GM21526 (cell line): ENCODE measurements around the gene WIPF2.

ENCODE experiments used
- ATAC-seq: cut with Tn5 transposase; IDR thresholded peaks from one replicate; pipeline ENCODE4 v1.9.1; 2021; ENCODE audit warnings: moderate library complexity; ENCODE audit not compliant: unreplicated experiment, low FRiP score

The WIPF2 gene, protein sequence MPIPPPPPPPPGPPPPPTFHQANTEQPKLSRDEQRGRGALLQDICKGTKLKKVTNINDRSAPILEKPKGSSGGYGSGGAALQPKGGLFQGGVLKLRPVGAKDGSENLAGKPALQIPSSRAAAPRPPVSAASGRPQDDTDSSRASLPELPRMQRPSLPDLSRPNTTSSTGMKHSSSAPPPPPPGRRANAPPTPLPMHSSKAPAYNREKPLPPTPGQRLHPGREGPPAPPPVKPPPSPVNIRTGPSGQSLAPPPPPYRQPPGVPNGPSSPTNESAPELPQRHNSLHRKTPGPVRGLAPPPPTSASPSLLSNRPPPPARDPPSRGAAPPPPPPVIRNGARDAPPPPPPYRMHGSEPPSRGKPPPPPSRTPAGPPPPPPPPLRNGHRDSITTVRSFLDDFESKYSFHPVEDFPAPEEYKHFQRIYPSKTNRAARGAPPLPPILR

DNA sequence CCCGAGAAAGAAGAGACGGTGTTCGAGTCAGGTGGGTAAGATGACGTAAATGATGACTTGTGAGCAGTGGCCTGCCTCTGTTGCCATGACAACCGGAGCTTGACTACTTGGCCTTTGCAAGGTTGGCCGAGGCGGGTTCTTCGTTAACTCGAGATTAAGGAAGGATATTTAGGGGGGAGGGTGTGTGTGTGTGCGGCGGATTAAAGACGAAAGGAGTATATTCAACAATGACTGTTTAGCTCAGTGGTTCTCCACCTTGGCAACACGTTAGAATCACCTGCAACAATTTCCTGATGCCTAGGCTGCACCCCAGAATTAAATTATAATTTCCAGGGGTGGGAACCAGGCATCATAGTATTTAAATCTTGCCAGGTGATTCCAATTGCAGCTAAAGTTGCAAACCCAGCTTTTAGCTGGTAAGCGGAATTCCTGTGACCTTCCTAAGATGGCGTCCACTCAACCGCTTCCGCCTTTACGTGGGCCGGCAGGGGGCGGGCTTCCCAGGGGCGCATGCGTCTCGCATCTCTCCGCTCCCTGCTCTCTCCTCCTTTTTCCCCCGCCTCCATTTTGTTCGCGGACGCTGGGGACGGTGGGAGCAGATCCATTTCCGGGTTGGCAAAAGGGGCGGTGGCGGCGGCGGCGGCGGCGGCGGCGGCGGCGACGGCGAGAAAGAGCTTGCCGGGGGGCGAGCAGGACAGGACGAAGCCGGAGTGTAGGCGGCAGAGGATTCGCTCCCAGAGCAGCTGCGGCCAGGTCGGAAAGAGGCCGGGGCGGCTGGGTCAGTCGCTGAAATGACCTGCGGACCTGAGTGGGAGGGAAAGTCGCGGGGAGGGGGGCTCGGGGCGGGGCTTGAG is at the start of gene WIPF2:
WIPF2 (plus strand) TSS at position 565 of the 854 bp plus-strand sequence. CDS start 37,156 bp downstream, outside the sequence.
- ATAC-seq, result peak; percentile 77

DNA sequence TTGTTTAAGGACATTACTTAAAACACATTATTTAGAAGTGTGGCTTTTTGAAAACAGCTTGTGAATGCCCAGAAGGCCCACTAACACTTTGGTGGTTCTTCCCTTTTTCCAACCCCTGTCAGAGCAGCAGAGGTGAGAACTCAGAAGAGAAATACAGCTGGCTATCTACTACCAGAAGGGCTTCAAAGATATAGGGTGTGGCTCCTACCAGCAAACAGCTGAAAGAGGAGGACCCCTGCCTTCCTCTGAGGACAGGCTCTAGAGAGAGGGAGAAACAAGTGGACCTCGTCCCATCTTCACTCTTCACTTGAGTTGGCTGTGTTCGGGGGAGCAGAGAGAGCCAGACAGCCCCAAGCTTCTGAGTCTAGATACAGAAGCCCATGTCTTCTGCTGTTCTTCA is 48.8 kb upstream of the WIPF2 start:
- ATAC-seq, result no peak

DNA sequence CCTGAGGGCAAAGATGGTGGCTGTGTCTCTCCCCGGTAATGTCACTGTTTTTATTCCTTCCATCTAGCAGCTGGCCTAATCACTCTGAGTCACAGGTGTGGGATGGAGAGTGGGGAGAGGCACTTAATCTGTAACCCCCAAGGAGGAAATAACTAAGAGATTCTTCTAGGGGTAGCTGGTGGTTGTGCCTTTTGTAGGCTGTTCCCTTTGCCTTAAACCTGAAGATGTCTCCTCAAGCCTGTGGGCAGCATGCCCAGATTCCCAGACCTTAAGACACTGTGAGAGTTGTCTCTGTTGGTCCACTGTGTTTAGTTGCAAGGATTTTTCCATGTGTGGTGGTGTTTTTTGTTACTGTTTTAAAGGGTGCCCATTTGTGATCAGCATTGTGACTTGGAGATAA is 47.4 kb upstream of the WIPF2 start:
- no peak for ATAC-seq

DNA sequence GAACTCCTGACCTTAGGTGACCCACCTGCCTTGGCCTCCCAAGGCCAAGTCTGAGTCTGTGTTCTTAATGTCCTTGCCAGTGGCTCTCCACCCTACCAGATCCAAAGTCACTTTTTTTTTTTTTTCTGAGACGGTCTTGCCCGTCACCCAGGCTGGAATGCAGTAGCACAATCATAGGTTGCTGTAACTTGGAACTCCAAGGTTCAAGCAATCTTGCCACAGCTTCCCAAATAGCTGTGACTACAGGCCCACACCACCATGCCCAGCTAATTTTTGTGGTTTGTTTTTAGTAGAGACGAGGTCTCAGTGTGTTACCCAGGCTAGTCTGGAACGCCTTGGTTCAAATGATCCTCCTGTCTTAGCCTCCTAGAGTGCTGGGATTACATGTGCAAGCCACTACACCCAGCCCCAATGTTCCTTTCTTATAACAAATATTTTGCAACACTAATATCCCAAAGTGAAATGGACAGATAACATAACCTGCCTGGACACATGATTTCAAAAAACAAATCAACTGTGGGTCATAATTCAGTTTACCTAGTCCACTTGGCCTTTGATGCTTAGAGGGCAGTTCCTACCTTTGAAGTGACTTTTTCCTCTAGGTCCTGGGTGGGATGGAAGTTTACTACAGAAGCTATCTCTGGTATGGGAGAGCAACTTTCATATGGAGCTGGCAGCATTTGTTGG is 45.9 kb upstream of the WIPF2 start:
- ATAC-seq, result no peak

DNA sequence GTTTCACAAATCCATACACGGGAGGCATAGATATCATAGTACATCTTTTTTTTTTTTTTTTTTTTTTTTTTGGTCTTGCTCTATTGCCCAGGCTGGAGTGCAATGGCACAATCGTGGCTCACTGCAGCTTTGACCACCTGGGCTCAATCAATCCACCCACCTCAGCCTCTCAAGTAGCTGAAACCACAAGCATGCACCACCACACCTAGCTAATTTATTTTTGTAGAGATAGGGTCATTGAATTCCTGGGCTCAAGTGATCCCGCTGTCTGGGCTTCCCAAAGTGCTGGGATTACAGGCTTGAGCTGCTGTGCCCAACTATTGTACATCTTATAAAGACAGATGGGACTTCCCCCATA is 45.3 kb upstream of the WIPF2 start:
- ATAC-seq, result no peak

DNA sequence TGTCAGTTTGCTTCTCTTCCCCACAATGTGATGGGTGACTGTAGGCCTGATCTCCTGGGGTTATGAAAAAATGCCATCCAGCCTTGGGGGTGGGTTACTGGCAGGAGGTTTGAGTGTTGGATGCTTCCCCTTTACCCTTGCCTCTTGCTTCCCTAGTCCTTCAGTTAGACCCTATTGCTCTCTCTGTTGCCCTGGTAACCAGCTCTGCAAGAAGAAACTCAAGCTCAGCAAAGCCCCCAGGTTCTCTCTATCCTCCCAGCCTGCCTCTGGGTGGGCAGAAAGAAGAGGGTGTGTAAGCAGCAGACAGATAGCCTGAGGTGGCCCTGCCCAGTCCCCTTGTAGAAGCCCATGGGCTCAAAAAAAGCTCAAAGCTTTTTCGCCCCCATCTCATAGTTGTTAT is 44.6 kb upstream of the WIPF2 start:
- ATAC-seq, result no peak

DNA sequence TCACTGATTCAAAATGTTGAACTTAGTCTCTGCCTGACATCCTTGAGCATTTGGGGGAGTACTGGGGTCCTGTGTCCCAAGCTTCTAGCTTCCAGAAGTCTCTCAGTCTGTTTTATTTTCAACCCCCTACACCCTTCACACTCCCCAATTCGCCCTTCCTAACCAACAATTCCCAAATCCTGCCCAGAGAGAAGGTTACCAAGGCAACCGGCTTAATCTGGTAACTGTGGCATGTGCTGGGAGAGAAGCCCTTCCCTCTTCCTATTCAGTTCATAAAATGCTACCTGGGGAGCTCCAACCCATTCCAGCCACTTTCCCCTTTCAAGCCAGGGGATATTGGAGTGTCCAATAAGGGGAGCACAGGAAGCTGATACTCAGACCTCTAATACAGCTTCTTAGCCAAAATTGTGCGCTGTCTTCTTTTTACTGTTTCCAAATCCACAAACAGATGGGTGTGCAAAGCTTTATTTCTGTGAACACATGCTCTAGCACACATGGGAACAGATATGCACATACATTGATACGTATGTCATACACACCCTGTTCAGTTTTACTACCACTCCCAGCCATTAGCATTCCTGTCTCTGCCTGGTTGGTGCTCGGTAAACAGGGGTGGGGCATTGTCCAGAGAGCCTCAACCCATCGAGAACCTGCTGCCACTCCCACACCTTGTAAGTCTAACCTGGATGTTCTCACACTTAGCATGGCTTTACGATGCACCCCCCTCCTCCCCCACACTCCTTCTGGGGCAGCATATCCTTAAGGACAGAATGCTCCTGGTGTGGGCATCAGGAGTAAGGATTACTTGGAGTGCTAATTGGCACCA is 43.0 kb upstream of the WIPF2 start:
- ATAC-seq, result no peak

DNA sequence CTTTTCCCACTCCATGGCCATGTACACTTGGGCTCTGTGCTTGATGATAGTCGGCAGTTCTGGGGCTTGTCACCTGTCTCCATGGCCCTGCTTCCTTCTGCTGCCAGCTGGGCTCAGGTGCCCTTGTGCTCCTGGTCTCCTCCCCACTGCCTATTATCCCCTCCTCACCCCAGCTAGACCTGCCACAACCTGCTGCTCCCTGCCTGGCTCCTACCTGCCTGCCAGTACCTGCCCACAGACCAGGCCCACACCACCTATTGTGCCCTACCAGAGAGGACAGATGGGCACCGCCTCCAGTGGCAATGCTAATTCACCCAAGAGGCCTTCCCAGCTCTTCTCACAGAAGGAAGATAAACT is 42.4 kb upstream of the WIPF2 start:
- no peak for ATAC-seq

DNA sequence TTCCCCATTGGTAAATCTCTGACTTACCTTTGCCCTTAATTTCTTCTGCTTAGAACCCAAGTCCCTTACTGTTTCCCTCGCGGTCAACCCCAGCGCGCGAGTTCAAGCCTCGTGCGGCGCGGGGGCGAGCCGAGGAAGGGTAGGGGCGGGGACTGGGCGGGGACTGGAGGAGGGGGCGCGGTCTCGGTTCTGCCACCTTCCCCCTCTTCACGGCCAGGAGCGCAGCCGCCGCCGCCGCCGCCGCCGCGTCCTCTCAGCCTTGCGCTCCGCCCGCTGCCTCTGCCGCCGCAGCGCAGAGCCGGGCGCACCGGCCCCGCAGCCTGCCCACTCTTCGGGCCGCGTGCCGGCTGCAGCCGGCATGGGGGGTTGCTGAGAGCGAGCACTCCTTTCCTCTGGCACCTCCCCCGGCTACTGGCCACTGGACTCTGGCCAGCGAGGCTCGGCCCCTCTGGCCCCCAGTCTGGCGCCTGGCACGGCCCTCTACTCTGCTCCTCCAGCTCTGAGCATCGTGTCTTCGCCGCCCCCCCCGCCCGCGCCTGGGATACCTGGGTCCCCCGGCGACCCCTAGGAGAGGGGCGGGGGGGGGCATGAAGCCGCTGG is 41.7 kb upstream of the WIPF2 start, which contains the start of gene RAPGEFL1:
RAPGEFL1 (plus strand) TSS at position 196 of the 600 bp plus-strand sequence; CDS start at position 588, 392 bp downstream.
- no peak for ATAC-seq

DNA sequence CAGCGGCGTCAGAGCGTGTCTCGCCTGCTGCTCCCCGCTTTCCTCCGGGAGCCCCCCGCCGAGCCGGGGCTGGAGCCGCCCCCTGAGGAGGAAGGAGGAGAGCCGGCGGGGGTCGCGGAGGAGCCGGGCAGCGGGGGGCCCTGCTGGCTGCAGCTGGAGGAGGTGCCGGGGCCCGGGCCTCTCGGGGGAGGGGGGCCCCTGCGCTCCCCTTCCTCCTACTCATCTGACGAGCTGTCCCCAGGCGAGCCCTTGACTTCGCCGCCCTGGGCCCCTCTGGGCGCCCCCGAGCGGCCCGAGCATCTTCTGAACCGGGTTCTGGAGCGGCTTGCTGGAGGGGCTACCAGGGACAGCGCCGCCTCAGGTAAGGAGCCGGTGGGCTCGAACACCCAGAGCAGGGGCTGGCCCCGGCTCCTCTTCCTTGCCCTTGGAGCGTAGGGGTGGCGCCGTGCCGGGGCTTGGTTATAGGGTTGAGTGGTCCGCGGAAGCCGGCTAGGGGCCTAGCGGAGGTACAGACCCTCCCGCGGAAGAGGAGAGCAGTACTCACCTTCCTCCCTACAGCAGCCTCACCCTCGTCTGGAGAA is 41.0 kb upstream of the WIPF2 start:
- ATAC-seq, result no peak

DNA sequence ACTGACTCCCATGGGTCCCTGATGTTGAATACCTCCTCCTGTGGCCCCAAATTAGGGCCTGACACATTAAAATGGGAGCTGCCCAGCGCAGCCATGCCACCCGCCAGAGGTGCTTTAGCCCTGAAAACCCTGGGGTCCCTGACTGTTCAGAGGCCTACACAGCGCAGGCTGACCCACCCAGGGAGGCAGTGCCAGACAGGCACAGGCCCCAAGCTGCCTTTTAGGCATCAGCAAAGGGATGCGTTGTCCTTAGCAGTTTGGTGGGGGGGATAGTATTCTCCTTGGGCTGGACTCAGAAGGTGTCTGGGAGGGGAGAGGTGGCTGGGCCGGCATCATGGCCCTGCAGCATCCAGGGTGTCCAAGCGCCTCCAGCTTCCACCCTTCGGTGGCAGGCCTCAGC is 40.4 kb upstream of the WIPF2 start:
- no peak for ATAC-seq

DNA sequence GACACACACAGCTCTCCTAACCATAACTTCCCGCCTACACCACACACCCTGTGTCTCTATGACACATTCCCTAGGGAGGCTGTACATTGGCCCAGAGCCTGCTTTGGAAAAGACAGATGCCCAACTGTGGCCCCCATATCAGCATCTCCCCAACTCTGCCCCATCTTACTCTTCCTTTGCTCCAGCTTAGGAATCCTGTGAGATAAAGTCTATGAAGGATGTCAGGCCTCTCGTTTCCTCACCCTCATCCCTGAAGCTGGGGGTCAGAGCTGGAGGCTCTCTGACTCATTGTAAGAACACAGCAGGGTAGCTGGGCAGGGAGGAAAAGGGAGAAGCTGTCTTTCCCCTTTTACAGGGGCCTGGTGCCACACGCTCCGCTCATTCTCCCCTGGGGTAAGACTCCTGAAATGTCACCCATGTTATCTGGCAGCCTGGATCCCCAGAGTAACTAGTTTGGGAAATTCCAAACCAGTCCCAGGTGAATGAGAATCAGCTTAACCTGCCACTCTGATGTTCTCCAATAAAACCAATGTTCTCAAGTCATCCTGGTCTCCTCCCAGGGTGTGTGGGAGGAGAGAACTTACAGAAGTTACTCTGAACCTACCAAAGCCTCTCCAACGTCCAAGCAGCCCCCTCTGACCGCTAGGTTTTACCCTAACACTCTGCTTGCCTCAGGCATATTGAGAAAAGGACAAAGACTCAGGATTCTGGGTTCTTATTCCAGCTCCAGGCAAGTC is 39.0 kb upstream of the WIPF2 start:
- ATAC-seq, result no peak

DNA sequence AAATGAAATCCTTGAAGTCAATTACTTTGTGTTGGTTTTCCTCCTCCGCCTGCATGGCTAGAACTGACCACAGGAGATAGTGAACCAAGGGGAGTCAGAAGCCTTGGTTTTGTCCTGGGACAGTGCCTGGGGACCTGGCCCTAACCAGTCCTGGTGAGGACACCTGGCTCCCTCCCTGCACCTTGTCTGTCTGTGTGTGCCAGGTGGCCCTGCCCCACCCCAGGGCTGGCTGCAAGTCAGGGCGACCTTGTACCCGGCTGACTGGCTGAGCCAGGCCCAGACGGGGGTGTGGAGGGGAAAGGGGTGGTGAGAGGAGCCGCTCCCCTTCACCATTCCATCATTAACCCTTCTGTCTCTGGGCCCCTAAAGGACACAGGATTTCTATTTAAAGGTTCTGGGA is 38.4 kb upstream of the WIPF2 start:
- no peak for ATAC-seq

DNA sequence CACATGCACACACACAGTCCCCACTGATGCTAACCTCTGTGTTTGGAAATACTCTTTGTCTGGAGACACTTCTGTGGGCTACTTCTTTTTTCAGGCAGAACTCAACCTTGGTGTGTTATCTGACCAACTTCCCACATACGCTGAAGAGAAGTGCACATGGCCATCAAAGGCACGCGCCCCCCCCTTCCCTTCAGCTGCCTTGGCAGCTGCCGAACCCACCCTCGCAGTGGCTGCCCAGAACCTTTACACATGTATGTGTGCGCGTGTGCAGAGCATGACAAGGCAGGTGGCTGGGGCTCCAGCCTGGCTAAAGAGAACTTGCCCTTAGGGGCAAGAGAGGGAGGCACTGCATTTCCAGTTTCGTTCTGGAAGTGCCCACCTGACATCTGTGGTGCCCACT is 37.9 kb upstream of the WIPF2 start:
- no peak for ATAC-seq

DNA sequence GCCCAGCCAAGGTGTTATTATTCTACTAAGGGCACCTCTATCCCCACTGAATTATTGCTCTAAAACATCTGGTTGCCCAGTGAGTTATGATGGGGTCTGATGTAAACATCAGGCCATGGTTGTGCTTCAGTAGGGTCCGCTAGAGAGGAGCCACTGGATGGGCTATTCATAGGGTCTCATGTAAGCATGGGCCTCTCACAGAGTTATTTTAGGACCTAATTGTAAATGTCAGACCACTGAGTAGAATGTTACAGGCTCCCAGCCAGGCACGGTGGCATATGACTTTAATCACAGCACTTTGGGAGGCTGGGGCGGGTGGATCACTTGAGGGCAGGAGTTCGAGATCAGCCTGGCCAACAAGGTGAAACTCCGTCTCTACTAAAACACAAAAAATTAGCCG is 36.5 kb upstream of the WIPF2 start:
- ATAC-seq, result no peak

DNA sequence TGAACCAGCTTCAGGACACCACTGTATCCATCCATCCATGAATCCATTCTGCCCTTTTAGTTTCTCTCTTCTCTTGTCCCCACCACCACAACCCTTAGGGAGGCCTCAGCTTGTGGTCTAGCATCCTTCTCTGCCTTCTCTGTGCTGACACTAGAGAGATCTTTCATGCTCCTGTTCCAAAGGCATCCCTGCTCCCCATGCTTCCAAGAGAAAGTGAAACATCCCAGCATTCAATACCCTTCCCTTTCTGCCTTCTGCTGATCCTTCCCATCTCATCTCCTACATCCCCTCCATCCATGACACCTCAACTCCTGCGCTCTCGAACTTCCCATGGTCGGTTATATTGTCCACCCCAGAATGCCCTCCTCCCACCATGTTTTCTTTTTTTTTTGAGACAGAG is 31.9 kb upstream of the WIPF2 start:
- no peak for ATAC-seq

DNA sequence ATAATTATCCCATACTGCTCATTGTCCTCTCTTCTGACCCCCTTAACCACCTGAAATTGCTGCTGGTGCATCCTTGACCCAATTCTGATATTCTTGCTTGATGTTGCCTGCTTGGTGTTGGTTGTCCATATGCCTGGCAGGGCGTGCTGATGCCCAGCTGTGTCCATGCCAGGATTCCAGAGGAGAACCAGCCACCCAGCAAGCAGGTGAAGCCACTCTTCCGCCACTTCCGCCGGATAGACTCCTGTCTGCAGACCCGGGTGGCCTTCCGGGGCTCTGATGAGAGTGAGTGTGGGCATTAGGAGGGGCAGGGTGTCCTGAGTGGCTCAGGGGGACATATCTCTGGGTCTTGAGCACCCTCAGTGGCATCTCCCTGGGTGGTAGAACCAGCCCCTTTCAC is 30.4 kb upstream of the WIPF2 start:
- ATAC-seq, result no peak

DNA sequence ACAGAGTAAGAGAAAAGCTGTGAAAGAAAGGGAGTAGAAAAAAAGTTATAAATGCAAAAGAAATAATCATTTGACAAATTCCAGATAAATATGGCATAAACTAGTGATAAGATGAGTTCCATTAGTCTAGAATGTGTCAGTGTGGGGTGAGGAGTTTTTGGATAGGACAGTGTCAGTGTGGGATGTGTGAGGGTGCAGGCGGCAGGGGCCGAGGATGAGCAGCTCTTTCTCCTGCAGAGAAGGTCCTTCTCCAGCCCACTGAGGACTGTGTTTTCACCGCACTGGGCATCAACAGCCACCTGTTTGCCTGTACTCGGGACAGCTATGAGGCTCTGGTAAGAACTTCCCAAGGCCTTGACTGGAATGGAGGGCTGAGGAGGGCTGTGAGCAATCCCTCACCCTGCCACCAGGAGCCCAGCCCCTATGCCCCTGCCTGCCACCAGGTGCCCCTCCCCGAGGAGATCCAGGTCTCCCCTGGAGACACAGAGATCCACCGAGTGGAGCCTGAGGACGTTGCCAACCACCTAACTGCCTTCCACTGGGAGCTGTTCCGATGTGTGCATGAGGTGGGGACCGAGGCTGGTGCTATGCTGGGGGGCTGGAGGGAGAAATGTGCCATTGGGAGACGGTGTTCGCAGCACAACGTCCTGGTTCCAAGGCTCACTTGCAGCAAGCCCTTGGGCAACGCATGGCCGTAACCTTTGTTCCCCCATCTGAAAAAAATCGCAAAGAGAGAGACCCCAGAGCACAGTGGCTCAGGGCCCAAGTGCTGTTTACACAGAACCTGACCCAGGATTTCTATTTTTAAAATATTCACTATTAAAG is 28.7 kb upstream of the WIPF2 start:
- no peak for ATAC-seq
